Thyroid gland (tissue), 4 donors: ENCODE measurements around the gene TBC1D22A. TPM values are rescaled to one million over a fixed set of nuclear protein-coding genes. Genes with fewer than 3 reads are reported as not detected.

Experiments used
- DNase-seq, 2 donors: peaks; one replicate each; pipeline ENCODE4 v3.0.0-alpha.2; 2019
- H3K27ac ChIP-seq, 3 donors: fragments of 200-600 bp; sonication (generic); 1 replicate in 2 of 3; 2 replicates in 1 of 3; pipeline ENCODE4 v1.5.1; 2016 to 2019; ENCODE audit warnings: mild to moderate bottlenecking in 1 of 3, moderate library complexity in 1 of 3
- H3K27me3 ChIP-seq: fragments of 200-600 bp; sonication (generic); one replicate; pipeline ENCODE4 v1.5.1; 2019
- H3K36me3 ChIP-seq, 2 donors: fragments of 200-600 bp; sonication (generic); one replicate each; pipeline ENCODE4 v1.5.1; 2016 to 2019
- H3K4me1 ChIP-seq, 2 donors: fragments of 200-600 bp; sonication (generic); one replicate each; pipeline ENCODE4 v1.5.1; 2017 to 2019
- H3K4me3 ChIP-seq, 3 donors: fragments of 200-600 bp; sonication (generic); replicated peaks in 1 of 3; 1 replicate in 2 of 3; 2 replicates in 1 of 3; pipeline ENCODE4 v1.5.1; 2016; ENCODE audit warnings: mild to moderate bottlenecking in 1 of 3
- H3K9me3 ChIP-seq: fragments of 200-600 bp; sonication (generic); one replicate; pipeline ENCODE4 v1.5.1; 2017
- POLR2A ChIP-seq, 2 donors: fragments of 450-650 bp; IDR thresholded peaks; one replicate each; pipeline ENCODE4 v1.6.1; 2017; ENCODE audit warnings: antibody characterized with exemption in 2 of 2, mild to moderate bottlenecking in 2 of 2, moderate library complexity in 1 of 2
- WGBS, 2 donors: methylation state at CpG; one replicate each; pipeline ENCODE4 v1.1.5; 2017; 5-methylcytosine and 5-hydroxymethylcytosine counted together
- intact Hi-C: fragments of 100-400 bp; cut with DNase I; formaldehyde crosslinking; loops from one replicate; pipeline ENCODE4 v1.15.1; 2023
- total RNA-seq, 4 donors: library from RNA; depleted of rRNA; stranded (reverse); fragments of >200 nt; gene quantifications; one replicate each; pipeline ENCODE4 v1.2.3, GENCODE V29; 2016
- TF ChIP-seq, protein P1 (sequence below), 6 experiments: fragments of 200-600 bp in 3 of 6; fragments of 450-650 bp in 3 of 6; sonication (generic) in 3 of 6; IDR thresholded peaks; one replicate each; pipeline ENCODE4 v1.5.1; 2016 to 2019; ENCODE audit warnings: antibody characterized with exemption in 6 of 6, mild to moderate bottlenecking in 2 of 6, inconsistent platforms in 1 of 6, moderate library complexity in 1 of 6

The TBC1D22A gene
- total RNA-seq, 4 donors from 2014 or later = 26.7 to 34.6 (median 33.2) TPM

DNA sequence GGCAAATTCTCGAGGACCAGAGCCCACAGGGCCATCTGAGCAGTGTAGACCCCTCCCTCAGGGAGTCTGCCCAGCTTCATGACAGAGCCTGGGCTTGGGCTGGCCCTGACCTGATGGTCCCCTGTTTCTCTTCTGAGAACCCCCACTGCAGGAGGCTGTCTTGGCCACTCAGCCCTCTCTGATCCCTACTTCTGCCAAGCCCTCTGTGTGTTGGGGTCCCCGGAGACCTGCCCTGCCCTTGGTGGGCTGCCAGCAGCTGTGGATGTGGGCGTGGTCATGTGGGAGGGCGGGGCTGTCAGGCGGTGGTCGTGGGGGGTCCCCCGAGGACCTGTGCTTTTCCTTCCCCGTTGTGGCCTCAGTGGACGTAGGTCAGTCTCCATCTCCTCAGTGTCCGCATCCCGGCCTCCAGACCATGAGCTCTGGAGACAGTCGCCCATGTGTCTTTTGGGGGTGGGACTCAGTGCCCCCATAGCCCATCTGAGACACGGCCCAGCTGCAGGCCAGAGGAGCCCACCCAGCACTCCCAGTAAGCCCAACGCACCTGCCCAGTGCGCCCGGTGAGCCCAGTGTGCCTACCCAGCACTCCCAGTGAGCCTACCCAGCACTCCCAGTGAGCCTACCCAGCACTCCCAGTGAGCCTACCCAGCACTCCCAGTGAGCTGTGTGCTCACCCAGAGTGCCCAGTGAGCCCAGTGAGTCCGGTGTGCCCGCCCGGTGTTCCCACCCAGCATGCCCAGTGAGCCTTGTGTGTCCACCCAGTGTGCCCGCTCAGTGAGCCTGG lies 409.2 kb downstream of the TBC1D22A start:
- TF ChIP-seq POLR2A (IDR thresholded peaks at IDR 0.05) = no peak
- TF ChIP-seq, protein P1, sequence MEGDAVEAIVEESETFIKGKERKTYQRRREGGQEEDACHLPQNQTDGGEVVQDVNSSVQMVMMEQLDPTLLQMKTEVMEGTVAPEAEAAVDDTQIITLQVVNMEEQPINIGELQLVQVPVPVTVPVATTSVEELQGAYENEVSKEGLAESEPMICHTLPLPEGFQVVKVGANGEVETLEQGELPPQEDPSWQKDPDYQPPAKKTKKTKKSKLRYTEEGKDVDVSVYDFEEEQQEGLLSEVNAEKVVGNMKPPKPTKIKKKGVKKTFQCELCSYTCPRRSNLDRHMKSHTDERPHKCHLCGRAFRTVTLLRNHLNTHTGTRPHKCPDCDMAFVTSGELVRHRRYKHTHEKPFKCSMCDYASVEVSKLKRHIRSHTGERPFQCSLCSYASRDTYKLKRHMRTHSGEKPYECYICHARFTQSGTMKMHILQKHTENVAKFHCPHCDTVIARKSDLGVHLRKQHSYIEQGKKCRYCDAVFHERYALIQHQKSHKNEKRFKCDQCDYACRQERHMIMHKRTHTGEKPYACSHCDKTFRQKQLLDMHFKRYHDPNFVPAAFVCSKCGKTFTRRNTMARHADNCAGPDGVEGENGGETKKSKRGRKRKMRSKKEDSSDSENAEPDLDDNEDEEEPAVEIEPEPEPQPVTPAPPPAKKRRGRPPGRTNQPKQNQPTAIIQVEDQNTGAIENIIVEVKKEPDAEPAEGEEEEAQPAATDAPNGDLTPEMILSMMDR (IDR thresholded peaks at IDR 0.05) = no peak
- Histone ChIP-seq H3K9me3 (no peaks in the 10 kb centered on the region), H3K27ac (no peak overlapping the region), H3K4me3 (no peak overlapping the region), H3K4me1 (no peaks in the 10 kb centered on the region), H3K27me3 (no peaks in the 10 kb centered on the region), H3K36me3 (no peaks in the 10 kb centered on the region)
- WGBS, 2 donors = 95 to 100% methylated on average over 3 to 17 of the region's 20 CpGs
- peak in 1 of 2 donors; percentile 1 for DNase-seq
- intact Hi-C loops = no loop called here

DNA sequence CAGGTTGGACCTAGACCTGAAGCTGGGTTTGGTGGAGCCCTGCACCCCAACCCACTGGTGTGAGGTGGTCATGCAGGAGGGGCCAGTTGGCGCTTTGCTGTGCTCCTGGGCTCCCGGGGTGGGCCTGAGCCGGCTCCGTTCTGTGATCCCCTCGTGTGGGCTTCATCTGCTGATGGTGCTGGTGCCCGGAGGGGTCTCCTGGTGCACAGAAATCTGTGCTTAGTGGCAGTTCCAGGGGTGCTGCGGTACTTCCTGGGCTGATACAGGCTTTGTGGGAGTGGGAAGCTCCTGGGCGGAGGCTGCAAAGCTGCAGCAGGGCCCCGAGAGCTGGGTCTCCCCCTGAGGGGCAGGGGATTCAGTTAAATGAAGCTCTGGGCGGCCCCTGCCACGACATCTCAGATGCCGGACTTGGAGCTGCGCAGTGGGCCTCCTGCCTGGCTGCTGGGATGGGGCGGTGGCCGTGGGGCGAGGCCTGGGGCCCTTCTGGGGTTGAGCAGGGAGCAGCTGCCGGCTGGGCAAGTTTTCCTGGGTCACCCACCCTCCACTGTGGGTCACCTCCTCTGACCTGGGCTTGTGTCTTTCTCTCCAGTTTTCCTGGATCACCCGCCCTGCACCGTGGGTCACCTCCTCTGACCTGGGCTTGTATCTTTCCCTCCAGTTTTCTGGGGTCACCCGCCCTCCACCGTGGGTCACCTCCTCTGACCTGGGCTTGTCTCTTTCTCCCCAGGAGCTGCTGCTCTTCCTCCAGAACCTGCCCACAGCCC lies 410.5 kb downstream of the TBC1D22A start:
- no peaks in the 10 kb centered on the region for H3K36me3 ChIP-seq

GRCh38 chr22:47173535-47174021 lies 411.1 kb downstream of the TBC1D22A start:
- no peak overlapping the region for H3K4me3 ChIP-seq
- H3K27ac ChIP-seq = no peak overlapping the region
- no peaks in the 10 kb centered on the region for H3K4me1 ChIP-seq
- peak in 1 of 2 donors; percentile 1 for DNase-seq
- H3K9me3 ChIP-seq = no peaks in the 10 kb centered on the region
- TF ChIP-seq, protein P1 (IDR thresholded peaks at IDR 0.05) = no peak
- no peak for TF ChIP-seq POLR2A (IDR thresholded peaks at IDR 0.05)
- 92 to 98% methylated on average over 12 to 17 of the region's 17 CpGs for WGBS, 2 donors
- H3K27me3 ChIP-seq = no peaks in the 10 kb centered on the region
- no peaks in the 10 kb centered on the region for H3K36me3 ChIP-seq
- intact Hi-C loops = no loop called here

More for the DNA sequence above, 410.5 kb downstream of the TBC1D22A start:
- Histone ChIP-seq H3K4me1 (no peaks in the 10 kb centered on the region), H3K9me3 (no peaks in the 10 kb centered on the region), H3K27me3 (no peaks in the 10 kb centered on the region), H3K4me3 (no peak overlapping the region), H3K27ac (no peak overlapping the region)
- DNase-seq = peak in 1 of 2 donors; percentile 1
- whole genome bisulfite sequencing, 2 donors = 93 to 94% methylated on average over 17 of the region's 21 CpGs
- no peak for TF ChIP-seq POLR2A (IDR thresholded peaks at IDR 0.05)
- TF ChIP-seq, protein P1 (IDR thresholded peaks at IDR 0.05) = no peak
- intact Hi-C loops = no loop called here

GRCh38 chr22:47174096-47174495 lies 411.6 kb downstream of the TBC1D22A start:
- TF ChIP-seq POLR2A (IDR thresholded peaks at IDR 0.05) = no peak
- TF ChIP-seq, protein P1 (IDR thresholded peaks at IDR 0.05) = no peak
- no peak overlapping the region for H3K4me3 ChIP-seq
- intact Hi-C loops = no loop called here
- peak in 1 of 2 donors; percentile 1 for DNase-seq
- H3K36me3 ChIP-seq = no peaks in the 10 kb centered on the region
- H3K9me3 ChIP-seq = no peaks in the 10 kb centered on the region
- no peaks in the 10 kb centered on the region for H3K27me3 ChIP-seq
- H3K4me1 ChIP-seq = no peaks in the 10 kb centered on the region
- WGBS, 2 donors = 97 to 98% methylated on average over 21 of the region's 21 CpGs
- H3K27ac ChIP-seq = no peak overlapping the region
